ENCODE data around the gene MRPL32.

MRPL32 gene

DNA sequence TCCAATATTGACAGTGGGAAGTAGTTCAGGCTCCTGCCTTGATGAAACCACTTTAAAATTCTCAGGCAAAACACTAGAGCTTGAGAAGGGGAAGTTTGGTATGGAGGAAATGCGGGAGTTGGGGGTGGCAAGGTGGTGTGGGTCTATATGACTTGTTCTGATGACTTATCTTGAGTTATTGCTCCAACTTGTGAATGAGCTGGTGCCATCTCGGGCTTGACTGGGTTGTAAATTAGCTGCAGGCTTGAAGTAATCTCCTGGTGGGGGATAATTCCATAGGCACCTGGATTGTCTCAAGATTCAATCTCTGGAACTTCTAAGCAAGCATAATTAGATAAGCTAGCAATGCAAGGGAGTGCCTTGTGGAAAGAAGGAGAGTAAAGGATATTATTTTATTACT, 29.0 kb downstream of the MRPL32 start:
- DNase-seq (ENCODE audit: low read depth, low spot score), result no peak
- no peak overlapping the region for H3K27ac ChIP-seq

DNA sequence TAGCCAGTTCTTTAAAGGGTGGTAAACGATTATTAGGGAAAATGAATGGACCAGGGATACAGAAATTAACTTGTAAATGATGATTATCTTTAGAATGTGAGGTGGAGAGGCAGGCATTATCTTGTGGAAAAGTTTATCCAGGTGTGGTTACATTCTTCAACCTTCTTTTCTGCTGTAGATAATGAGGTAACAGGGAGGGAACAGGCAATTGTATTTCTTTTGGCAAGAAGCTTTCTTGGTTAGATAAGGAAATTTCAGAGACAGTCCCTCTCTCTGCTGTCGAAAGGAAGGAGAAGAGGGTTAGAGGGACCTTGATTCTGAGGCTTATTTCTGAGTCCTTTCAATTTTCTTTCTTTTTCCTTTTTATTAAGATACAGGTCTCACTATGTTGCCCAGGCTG, 32.1 kb downstream of the MRPL32 start:
- no peak for DNase-seq (ENCODE audit: low read depth, low spot score)
- H3K27ac ChIP-seq, result no peak overlapping the region

DNA sequence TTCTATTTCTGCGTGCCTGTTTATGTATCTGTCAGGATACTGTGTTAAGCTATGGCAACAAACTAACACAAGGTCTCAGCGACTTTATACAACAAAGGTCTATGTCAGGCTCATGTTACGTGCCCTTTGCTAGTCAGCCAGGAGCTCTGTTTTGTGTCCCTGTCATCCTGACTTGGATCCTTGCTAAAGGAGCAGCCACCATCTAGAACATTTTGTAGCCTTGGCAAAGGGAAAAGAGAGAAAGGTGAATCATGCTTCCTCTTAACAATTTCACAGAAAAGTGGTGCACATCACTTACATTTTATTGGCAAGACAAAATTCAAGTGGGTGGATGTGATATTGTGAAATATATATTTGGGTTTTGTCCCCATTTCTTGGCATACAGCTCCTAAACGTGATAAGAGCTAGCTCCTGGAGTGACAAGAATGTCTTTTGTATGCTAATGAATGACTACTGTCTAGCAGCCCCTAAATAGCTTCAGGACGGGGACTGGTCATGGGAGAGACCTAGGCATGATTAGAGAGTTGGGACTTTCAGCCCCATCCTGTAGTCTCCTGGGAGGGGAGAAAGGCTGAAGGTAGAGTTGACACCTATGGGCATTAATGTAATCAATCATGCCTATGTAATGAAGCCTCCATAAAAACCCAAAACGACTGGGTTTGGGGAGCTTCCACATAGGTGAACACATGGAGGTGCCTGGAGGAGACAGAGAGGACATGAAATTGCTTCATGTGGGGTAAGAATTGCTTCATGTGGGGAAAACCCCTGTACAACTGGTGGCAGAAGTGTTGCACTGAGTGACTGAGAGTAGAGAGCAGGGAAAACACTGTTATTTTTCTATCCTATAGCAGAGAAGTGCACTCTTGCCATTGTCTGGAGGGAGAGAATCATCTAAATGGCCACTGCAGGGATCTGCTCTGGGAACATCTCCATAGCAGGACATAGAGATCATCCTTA, 33.0 kb downstream of the MRPL32 start:
- DNase-seq (ENCODE audit: low read depth, low spot score), result no peak
- H3K27ac ChIP-seq, result no peak overlapping the region

DNA sequence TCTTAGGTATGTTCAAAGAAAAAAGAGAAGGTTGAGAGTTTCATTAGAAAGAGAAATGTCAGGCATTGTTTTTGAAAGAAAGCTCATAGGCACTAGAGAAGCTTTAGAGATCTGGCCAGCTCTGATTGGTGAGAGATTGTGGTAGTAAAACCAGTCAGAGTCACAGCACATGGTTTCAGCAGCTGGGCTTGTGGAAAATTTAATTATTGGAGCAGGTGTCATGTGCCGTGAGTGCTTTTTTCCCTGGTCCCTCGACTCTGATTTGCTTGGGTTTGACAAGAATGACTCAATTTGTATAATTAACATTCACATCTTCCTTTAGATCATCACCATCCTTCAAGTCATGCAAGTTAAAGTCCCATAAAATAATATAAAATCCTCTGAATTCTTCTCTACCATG, 35.2 kb downstream of the MRPL32 start:
- no peak overlapping the region for H3K27ac ChIP-seq
- DNase-seq (ENCODE audit: low read depth, low spot score), result no peak

DNA sequence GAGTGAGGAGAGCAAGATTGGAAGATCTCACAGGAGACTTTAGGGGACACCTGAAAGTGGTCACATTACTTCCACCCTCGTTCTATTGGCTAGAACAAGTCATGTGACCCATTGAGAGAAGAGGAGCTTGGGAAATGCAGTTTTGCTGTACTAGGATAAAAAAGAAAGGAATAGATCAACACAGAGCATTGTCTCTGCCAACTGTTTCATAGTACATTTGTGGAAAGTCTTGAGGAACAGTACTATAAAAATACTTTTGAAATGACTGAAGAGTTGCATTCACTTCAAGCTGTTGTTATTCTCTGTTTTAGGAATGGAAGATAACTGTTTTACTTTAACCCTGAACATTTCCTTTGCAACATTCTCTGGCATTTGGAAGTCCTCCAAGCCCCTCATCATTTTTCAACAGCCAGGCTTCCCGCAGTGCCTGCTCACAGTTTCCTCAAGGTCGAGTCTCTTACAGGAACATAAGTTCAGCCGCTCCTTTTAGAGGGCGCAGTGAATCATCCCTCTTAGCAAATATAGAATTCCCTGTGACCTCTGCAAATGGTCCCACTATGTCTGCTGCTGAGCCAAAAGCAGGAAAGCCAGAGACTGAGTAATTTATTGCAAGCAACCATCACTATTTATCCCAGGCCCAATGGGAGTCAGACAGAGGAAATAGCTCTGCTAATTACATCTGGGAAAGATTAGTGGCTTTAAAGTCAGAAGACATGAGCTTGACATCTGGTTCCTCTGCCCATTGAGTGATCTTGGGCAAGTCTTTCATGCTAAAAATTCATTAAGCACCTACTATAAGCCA, 40.7 kb downstream of the MRPL32 start:
- H3K27ac ChIP-seq, result no peak overlapping the region
- DNase-seq (ENCODE audit: low read depth, low spot score), result no peak

DNA sequence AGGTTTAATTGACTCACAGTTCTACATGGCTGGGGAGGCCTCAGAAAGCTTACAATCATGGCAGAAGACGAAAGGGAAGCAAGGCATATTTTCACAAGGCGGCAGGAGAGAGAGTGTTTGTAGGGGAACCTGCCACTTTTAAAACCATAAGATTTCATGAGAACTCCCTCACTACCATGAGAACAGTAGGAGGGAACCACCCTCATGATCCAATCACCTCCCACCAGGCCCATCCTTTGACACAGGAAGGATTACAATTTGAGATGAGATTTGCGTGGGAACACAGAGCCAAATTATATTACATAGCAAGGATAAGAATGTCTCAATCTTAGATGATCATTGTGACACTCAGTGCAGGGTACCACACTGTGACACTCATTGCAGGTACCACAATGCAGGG, 44.2 kb downstream of the MRPL32 start:
- H3K27ac ChIP-seq, result no peak overlapping the region
- DNase-seq (ENCODE audit: low read depth, low spot score), result no peak

DNA sequence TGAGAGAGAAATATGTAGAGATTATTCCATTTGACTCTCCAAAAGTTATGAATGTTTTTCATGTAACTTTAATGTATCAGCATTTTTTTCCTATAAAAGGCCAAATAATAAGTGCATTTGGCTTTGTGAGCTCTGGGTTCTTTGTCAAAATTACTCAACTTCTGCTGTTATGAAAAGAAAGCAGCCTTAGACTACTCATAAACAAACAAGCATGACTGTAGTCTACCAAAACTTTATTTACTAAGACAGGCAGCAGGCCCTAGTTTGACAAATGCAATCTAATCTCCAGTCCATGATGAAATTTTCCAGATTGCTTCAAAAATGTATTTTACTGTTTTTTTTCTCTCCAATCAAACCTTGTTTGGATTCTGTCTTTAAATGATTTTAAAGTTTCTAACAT, 46.3 kb downstream of the MRPL32 start:
- no peak overlapping the region for H3K27ac ChIP-seq
- no peak for DNase-seq (ENCODE audit: low read depth, low spot score)

DNA sequence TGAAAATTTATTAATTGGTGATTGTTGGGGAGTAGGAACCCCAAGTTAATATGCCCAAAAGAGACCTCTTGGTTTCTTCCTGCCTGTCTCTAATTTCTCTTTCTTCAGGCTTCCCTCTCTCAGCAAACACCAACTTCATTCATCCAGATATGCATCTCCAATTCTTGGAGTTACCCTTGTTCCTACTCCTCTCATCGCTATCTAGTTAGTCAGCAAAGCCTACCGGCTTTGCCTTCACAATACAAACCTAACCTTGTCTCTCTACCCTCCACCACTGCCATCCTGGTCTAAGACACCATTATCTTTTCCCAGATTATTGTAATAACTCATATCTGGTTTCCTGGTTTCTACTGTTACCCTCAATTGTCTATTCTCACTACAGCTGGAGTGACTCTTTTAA, 47.9 kb downstream of the MRPL32 start:
- H3K27ac ChIP-seq, result no peak overlapping the region
- no peak for DNase-seq (ENCODE audit: low read depth, low spot score)

DNA sequence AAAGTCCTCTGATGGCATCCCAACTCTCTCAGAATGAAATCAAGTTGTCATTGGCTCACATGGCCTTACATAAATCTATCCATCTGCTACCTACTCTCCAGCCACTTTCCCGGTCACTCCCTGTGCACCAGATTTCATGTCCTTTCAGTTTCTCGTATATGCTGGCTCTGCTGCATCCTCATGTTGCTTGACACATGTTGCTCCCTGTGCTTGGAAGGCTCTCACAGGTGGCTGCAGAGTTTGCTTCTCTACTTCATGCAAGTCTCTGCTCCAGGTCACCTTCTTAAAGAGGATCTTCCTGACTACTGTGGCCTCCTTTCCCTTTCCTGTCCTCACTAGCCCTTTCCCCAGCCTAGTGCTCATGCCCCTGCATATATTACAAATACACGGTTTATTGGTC, 48.3 kb downstream of the MRPL32 start:
- no peak for DNase-seq (ENCODE audit: low read depth, low spot score)
- H3K27ac ChIP-seq, result no peak overlapping the region

DNA sequence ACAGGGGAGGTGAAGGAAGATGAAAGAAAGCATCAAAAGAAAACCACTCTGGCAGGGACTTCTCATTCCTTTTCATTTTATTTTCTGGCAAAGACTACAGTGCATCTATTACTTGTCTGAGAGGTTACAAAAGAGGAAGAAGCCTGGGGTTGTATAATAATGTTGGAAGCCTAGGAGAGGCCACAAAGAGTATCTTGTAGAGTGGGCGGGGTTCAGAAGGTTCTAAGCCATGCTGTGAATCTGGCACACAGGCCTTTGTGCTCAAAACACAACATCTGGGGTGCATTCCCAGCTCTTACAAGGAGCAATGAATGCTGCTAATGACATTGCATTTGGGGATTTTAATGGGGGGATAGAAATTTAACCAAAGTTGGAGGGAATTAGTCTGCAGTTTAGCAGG, 49.4 kb downstream of the MRPL32 start:
- DNase-seq (ENCODE audit: low read depth, low spot score), result no peak
- H3K27ac ChIP-seq, result no peak overlapping the region

DNA sequence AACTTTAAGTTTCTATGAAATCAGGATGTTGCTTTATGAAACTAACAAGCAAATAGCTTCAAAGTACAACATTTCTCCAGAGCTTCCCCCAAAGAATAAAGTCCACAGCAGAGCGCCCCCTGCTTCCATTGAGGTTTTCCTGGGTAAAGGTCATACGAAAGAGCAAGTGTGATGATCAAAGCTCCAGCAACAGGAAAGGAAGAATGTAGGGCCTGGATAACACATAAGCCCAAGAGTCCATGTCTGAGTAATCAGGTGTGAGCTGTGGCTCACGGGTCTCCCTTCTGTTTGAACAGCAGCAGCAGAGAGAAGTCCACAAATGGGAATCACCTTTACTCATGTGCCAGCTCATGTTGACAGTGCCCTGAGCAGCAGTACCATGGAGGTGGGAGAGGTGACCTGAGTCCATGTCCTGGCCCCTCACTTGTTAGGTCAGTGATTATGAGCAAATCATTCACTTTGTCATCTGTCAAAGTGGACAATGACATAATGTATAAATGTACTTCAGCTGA, 50.5 kb downstream of the MRPL32 start:
- DNase-seq (ENCODE audit: low read depth, low spot score), result no peak
- no peak overlapping the region for H3K27ac ChIP-seq

DNA sequence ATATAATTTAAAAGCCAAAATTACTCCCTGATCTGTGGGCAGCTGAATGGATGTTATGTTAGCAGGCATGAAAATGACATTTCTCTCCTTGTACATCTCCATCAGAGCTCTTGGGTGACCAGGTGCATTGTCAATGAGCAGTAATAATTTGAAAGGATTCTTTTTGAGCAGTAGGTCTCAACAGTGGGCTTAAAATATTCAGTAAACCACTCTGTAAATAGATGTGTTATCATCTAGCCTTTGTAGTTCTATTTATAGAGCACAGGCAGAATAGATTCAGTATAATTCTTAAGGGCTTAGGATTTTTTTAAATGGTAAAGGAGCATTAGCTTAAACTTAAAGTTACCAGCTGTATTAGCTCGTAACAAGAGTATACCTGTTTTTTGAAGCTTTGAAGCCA, 52.0 kb downstream of the MRPL32 start:
- H3K27ac ChIP-seq, result no peak overlapping the region
- no peak for DNase-seq (ENCODE audit: low read depth, low spot score)

DNA sequence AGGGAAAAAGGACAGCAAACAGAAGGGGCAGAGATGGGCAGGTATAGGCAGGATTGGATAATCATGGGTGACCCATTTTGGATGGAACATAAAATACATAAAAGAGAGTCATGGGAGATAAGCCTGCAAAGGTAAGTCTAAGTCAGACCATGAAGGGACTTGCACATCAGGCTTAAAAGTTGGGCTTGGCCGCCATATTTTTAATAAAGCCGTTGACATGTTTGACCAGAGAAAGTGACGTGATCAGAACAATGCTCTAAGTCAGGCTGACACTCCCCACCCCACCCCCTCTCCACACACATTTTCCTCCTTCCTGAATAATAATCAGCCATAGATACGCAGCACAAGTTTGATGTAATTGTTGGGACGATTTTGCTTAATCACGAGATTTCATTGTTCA, 54.0 kb downstream of the MRPL32 start:
- H3K27ac ChIP-seq, result no peak overlapping the region
- DNase-seq (ENCODE audit: low read depth, low spot score), result no peak

DNA sequence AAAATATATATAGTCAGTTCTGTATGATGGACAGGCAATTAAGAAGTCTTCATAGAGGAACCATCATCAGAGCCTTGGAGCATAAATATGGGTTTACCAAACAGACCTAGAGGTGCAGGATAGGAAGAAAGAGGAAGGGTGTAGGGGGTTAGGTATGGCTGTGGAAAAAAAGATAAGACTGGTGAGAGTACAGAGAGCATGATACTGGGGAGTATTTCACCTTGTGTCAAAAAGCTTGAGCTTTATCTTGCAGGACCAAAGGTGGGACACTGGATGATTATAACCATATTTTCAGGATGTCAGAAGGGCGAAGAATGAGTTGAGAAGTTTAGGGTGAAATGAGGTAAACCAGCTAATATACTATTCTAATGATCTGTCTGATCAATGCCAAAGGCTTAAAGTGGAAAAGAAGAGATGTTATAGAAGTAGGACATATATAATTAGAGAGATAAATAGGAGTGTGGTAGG, 54.6 kb downstream of the MRPL32 start:
- DNase-seq (ENCODE audit: low read depth, low spot score), result no peak
- no peak overlapping the region for H3K27ac ChIP-seq
